ENCODE measurements around the gene PRKG1. TPM values are rescaled to one million over a fixed set of nuclear protein-coding genes. Genes with fewer than 3 reads are reported as not detected.

PRKG1 gene
- total RNA-seq, 1 experiment from 2014 or later, result 0.09 TPM

DNA sequence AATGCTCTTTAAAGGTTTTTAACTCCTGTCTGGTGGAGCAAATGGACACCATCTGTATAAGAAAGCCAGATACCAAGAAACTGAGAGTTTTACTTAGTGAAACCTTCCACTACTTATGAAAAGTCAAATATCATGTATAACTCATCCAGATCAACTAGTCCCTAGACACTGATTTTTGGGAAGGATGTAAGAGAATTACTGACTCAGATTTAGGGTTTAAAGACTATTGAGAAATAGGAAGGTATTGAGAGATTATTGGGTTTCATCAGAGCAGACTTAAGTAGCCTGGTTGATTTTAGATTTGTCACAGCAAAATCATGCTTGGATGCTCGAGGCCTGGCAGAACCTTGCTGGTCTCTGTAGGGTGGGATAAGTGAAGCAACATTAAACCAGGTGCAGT is 622.0 kb downstream of the PRKG1 start:
- CTCF ChIA-PET, result no interaction called here
- no peaks in the 10 kb centered on the region for H3K27me3 Mint-ChIP-seq (ENCODE audit: insufficient read depth, unreplicated experiment)
- no peaks in the 10 kb centered on the region for H3K9me3 ChIP-seq
- no peaks in the 10 kb centered on the region for H3K27me3 ChIP-seq (replicated peaks; ENCODE audit: control insufficient read depth, insufficient read depth, low read length)
- intact Hi-C loops (cut with micrococcal nuclease; ENCODE audit: unreplicated experiment), result no loop called here
- no peak overlapping the region for H3K4me3 Mint-ChIP-seq (ENCODE audit: unreplicated experiment)
- no peaks in the 10 kb centered on the region for H3K9me3 Mint-ChIP-seq (ENCODE audit: unreplicated experiment)
- no peak for DNase-seq
- H3K27ac Mint-ChIP-seq (ENCODE audit: unreplicated experiment), result no peak overlapping the region
- peaks cover 21% of the 10 kb centered on the region for H3K4me1 ChIP-seq
- peaks cover 38% of the 10 kb centered on the region for H3K36me3 Mint-ChIP-seq (ENCODE audit: insufficient read depth, unreplicated experiment)
- TF ChIP-seq, protein P1, sequence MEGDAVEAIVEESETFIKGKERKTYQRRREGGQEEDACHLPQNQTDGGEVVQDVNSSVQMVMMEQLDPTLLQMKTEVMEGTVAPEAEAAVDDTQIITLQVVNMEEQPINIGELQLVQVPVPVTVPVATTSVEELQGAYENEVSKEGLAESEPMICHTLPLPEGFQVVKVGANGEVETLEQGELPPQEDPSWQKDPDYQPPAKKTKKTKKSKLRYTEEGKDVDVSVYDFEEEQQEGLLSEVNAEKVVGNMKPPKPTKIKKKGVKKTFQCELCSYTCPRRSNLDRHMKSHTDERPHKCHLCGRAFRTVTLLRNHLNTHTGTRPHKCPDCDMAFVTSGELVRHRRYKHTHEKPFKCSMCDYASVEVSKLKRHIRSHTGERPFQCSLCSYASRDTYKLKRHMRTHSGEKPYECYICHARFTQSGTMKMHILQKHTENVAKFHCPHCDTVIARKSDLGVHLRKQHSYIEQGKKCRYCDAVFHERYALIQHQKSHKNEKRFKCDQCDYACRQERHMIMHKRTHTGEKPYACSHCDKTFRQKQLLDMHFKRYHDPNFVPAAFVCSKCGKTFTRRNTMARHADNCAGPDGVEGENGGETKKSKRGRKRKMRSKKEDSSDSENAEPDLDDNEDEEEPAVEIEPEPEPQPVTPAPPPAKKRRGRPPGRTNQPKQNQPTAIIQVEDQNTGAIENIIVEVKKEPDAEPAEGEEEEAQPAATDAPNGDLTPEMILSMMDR (IDR thresholded peaks at IDR 0.05; ENCODE audit: insufficient read depth in 1 of 2, low read depth in 1 of 2, low read length in 1 of 2, severe bottlenecking in 1 of 2, unreplicated experiment in 1 of 2), result no peak
- no TSS peak for BruUV-seq (replicated peaks)
- peaks cover 18% of the 10 kb centered on the region for H3K4me1 Mint-ChIP-seq (ENCODE audit: low read depth, unreplicated experiment)
- POLR2A ChIA-PET, result no interaction called here
- no peak overlapping the region for H3K4me3 ChIP-seq (ENCODE audit: low read depth, low read length)
- H3K36me3 ChIP-seq (ENCODE audit: control insufficient read depth, insufficient read depth, low read length), result no peaks in the 10 kb centered on the region; the same call in 1 of the 2 replicates

DNA sequence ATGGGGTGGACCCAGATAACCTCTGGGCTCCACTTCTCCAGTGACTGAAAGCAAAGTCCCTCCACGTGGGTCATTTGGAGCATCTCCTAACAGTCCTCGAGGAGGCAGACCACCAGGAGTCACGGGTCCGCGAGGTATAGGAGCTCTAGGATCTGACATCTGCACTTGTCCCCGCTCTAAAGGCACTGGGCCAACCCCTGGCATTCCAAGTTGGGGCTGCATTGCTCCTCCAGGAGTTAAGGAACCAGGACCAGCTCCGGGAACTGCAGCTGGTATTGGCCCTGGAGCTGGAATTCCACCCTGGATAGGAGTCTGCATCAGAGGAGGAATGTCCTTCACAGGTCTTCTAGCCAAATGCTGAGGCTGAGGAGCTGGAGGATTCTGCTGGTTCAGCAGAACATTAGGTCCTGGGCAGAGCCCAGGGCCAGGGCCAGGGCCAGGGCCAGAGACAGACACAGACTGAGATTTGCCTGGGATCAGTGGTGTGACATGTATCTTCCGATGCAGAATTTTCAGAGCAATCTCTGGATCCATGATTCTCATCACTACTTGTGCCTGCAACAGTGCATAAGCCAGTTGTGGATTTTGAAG is 624.3 kb downstream of the PRKG1 start:
- Mint-ChIP-seq H3K4me1 (ENCODE audit: low read depth, unreplicated experiment) (peaks cover 12% of the 10 kb centered on the region), H3K27ac (ENCODE audit: unreplicated experiment) (peak overlapping the region; percentile 99), H3K9me3 (ENCODE audit: unreplicated experiment) (no peaks in the 10 kb centered on the region), H3K4me3 (ENCODE audit: unreplicated experiment) (peak overlapping the region; percentile 92), H3K36me3 (ENCODE audit: insufficient read depth, unreplicated experiment) (peaks cover 32% of the 10 kb centered on the region), H3K27me3 (ENCODE audit: insufficient read depth, unreplicated experiment) (no peaks in the 10 kb centered on the region)
- no TSS peak for BruUV-seq (replicated peaks)
- no peaks in the 10 kb centered on the region for H3K27me3 ChIP-seq (replicated peaks; ENCODE audit: control insufficient read depth, insufficient read depth, low read length)
- no peaks in the 10 kb centered on the region for H3K9me3 ChIP-seq
- DNase-seq, result no peak
- H3K4me1 ChIP-seq, result peaks cover 15% of the 10 kb centered on the region
- no peaks in the 10 kb centered on the region; the same call in 1 of the 2 replicates for H3K36me3 ChIP-seq (ENCODE audit: control insufficient read depth, insufficient read depth, low read length)
- peak overlapping the region; percentile 71 for H3K4me3 ChIP-seq (ENCODE audit: low read depth, low read length)
- CTCF ChIA-PET, result no interaction called here
- POLR2A ChIA-PET, result no interaction called here
- TF ChIP-seq, protein P1 (IDR thresholded peaks at IDR 0.05; ENCODE audit: insufficient read depth in 1 of 2, low read depth in 1 of 2, low read length in 1 of 2, severe bottlenecking in 1 of 2, unreplicated experiment in 1 of 2), result no peak
- intact Hi-C loops (cut with micrococcal nuclease; ENCODE audit: unreplicated experiment), result no loop called here

DNA sequence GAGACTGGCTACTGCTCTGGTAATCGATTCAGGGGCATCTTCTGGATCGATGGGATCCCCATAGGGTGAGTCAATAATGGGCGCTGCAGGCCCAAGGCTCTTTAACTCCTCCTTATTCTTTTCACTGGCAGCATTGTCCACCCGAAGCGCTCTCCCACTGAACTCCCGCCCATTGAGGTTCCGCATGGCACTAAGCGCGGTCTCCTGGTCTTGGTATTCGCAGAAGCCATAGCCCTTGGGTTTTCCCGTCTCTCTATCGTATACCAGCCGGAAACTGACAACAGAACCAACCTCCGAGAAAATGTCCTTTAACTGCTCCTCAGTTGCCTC is 624.8 kb downstream of the PRKG1 start:
- intact Hi-C loops (cut with micrococcal nuclease; ENCODE audit: unreplicated experiment), result no loop called here
- H3K36me3 ChIP-seq (ENCODE audit: control insufficient read depth, insufficient read depth, low read length), result no peaks in the 10 kb centered on the region; the same call in 1 of the 2 replicates
- peak overlapping the region; percentile 92 for H3K4me3 Mint-ChIP-seq (ENCODE audit: unreplicated experiment)
- DNase-seq, result peak in 1 of 2 experiments; percentile 51
- H3K27ac Mint-ChIP-seq (ENCODE audit: unreplicated experiment), result peak overlapping the region; percentile 99
- CTCF ChIA-PET, result no interaction called here
- H3K36me3 Mint-ChIP-seq (ENCODE audit: insufficient read depth, unreplicated experiment), result peaks cover 32% of the 10 kb centered on the region
- no peaks in the 10 kb centered on the region for H3K9me3 Mint-ChIP-seq (ENCODE audit: unreplicated experiment)
- peaks cover 13% of the 10 kb centered on the region for H3K4me1 ChIP-seq
- no peaks in the 10 kb centered on the region for H3K9me3 ChIP-seq
- no peaks in the 10 kb centered on the region for H3K27me3 Mint-ChIP-seq (ENCODE audit: insufficient read depth, unreplicated experiment)
- H3K4me3 ChIP-seq (ENCODE audit: low read depth, low read length), result peak overlapping the region; percentile 71
- TSS peak; percentile 58 for BruUV-seq (replicated peaks)
- TF ChIP-seq, protein P1 (IDR thresholded peaks at IDR 0.05; ENCODE audit: insufficient read depth in 1 of 2, low read depth in 1 of 2, low read length in 1 of 2, severe bottlenecking in 1 of 2, unreplicated experiment in 1 of 2), result no peak
- H3K4me1 Mint-ChIP-seq (ENCODE audit: low read depth, unreplicated experiment), result peaks cover 12% of the 10 kb centered on the region
- no peaks in the 10 kb centered on the region for H3K27me3 ChIP-seq (replicated peaks; ENCODE audit: control insufficient read depth, insufficient read depth, low read length)
- POLR2A ChIA-PET, result no interaction called here

All from Caco-2 (cell line).